ENCODE results near the gene IRF1.

Gene IRF1

GRCh38 chr5:132436936-132437335 lies 53.6 kb downstream of the IRF1 start:
- no peak for FAIRE-seq

DNA sequence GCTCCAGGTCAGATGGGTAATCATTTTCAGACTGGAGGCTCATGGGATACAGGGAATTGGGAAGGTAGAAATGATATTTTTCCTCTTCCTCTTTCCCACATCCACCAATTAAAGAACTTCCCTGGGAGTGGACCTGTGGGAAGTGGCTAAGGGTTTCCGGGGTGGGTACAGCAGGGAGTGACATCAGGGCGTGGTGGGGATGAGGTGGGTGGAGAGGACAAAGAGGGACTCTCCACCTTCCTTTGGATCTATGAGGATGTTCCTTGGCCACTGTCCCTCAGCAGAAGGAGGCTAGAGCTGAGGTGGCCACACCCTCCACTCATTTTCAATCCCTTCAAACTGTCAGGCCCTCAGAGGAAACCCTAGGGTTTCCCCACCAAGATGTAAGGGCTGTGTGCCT lies 54.7 kb downstream of the IRF1 start:
- no peak for FAIRE-seq

GRCh38 chr5:132435447-132435846 lies 55.1 kb downstream of the IRF1 start:
- FAIRE-seq = no peak

DNA sequence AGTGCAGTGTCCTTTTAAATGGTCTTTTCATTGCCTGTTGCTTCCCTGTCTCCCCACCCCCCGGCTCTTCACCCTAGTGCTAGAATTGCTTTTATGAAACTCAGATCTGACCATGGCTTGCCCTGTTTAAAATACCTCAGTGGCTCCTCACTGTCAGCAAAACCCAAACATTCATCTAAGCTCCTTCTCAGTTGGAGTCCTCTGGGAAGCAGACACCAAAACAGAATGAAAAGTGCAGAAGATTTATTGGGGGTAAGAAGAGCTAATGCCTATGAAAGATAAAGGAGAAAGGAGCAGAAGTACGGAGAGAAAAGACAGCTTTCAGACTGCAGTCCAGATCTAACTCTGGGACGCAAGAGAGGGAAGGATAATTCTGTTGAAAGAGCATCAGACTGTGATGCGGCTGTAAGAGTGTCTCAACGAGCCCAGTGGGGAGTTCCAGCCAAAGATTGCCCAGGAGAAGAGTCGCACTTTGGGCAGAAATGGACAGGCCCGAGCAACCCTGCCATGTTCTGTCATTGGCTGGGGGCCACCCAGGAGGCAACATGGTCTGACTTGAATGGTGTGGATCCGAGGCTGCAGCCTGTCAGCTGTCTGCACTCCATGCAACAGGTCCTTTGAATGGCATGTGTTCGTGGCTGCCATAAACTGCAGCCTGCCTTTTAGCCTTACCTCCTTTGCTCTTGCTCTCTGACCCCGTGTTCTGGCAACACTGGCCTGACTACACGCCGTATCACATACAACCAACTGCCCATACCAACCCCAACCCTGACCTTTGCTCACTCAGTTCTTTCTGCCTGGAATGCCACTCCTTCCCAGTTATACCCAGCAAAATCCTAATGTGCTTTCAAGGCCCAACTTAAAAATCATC lies 55.9 kb downstream of the IRF1 start:
- FAIRE-seq = no peak

DNA sequence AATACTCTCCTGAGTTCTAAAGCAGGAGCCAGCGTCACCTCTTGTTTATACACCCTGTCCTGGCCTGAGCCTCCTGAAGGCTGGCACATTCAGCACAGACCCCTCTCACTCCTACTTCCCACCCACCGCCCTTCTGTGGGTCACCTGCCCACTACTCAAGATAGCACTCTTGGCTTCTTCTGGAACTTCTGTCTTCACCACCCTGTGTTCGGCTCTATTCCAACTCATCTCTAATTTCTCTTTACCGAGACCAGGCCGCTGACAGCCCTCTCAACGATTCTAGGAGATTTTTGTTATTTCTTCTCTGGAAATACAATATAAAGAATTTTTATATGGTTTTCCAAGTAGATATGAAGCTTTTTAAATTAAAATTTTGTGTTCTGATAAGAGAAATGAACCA lies 57.4 kb downstream of the IRF1 start:
- no peak for FAIRE-seq

GRCh38 chr5:132431632-132432031 lies 58.9 kb downstream of the IRF1 start:
- FAIRE-seq = no peak
